Heart right ventricle (tissue), 16 donors: ENCODE measurements around the gene GNA12. TPM values are rescaled to one million over a fixed set of nuclear protein-coding genes. Genes with fewer than 3 reads are reported as not detected.

Source experiments
- ATAC-seq, 8 donors: fragments of 200-7000 bp; cut with Tn5 transposase; one replicate each; pipeline ENCODE4 v1.9.1; 2020; ENCODE audit warnings: mild to moderate bottlenecking in 8 of 8, moderate library complexity in 8 of 8, moderate number of reproducible peaks in 1 of 8
- DNase-seq, 2 donors: peaks; one replicate each; pipeline ENCODE4 v3.0.0-alpha.2; 2020
- H3K27ac ChIP-seq, 10 donors: fragments of 200-600 bp; sonication (generic) in 2 of 10; one replicate each; pipeline versions ENCODE4 v1.5.0 to v1.8.0; 2020 to 2022; ENCODE audit warnings: mild to moderate bottlenecking in 3 of 10
- H3K27me3 ChIP-seq, 7 donors: fragments of 200-600 bp; one replicate each; pipeline ENCODE4 v1.8.0; 2021 to 2022; ENCODE audit warnings: mild to moderate bottlenecking in 2 of 7
- H3K36me3 ChIP-seq, 9 donors: fragments of 200-600 bp; sonication (generic) in 1 of 9; one replicate each; pipeline versions ENCODE4 v1.5.0 to v1.8.0; 2020 to 2022; ENCODE audit warnings: mild to moderate bottlenecking in 2 of 9
- H3K4me1 ChIP-seq, 9 donors: fragments of 200-600 bp; sonication (generic) in 1 of 9; one replicate each; pipeline versions ENCODE4 v1.5.0 to v1.8.0; 2020 to 2022; ENCODE audit warnings: mild to moderate bottlenecking in 4 of 9
- H3K4me3 ChIP-seq, 10 donors: fragments of 200-600 bp; sonication (generic) in 2 of 10; one replicate each; pipeline versions ENCODE4 v1.5.0 to v1.8.0; 2020 to 2022; ENCODE audit warnings: mild to moderate bottlenecking in 7 of 10, moderate library complexity in 2 of 10
- H3K9me3 ChIP-seq, 11 donors: fragments of 200-600 bp in 10 of 11; sonication (generic) in 2 of 11; one replicate each; pipeline versions ENCODE4 v1.5.0 to v1.8.0; 2013 to 2022; ENCODE audit warnings: mild to moderate bottlenecking in 2 of 11, control low read depth in 1 of 11, moderate library complexity in 1 of 11
- WGBS, 2 donors: extraction: QIAGEN DNeasy Blood & Tissue Kit; methylation state at CpG; one replicate each; pipeline ENCODE4 v1.1.7; 2013; ENCODE audit warnings: inconsistent platforms in 1 of 2; 5-methylcytosine and 5-hydroxymethylcytosine counted together
- intact Hi-C, 10 donors: fragments of 100-400 bp; cut with DNase I; formaldehyde crosslinking; loops; one replicate each; pipeline versions ENCODE4 v1.11.1 to v1.14.2; 2022
- polyA plus RNA-seq, 2 donors: library from polyadenylated mRNA; stranded (reverse); fragments of 200-250 nt; gene quantifications; one replicate each; pipeline ENCODE4 v1.2.3, GENCODE V29; 2013
- total RNA-seq, 10 donors: library from RNA; stranded (reverse); fragmentation: NEBNext Ultra II Directional in 3 of 10; extraction: Animal tissue kit (Norgen Biotek cat#: 25700) in 3 of 10; gene quantifications; one replicate each; pipeline versions ENCODE4 v1.2.1 to v1.2.4, GENCODE V29; 2021 to 2023
- TF ChIP-seq, protein P1 (sequence below), 9 donors: fragments of 200-600 bp; sonication (generic) in 2 of 9; IDR thresholded peaks; one replicate each; pipeline versions ENCODE4 v1.5.0 to v1.8.0; 2021 to 2022; ENCODE audit warnings: antibody characterized with exemption in 9 of 9, mild to moderate bottlenecking in 5 of 9, moderate library complexity in 1 of 9
- donor health status: Arrhythmogenic right ventricular cardiomyopathy.
- donor health status: ischemic (EF 13 %, LVEDD 7.1; RV severe dilation, severe dysfunction).
- donor health status: healthy with polysubstance abuse.
- donor health status: DM: no; HTN: yes; CAD: no.
- donor health status: DM: no; HTN: no; CAD: no.
- donor health status: ischemic (EF 25% LVEDD 6.9; RV normal size, moderate dysfunction).
- donor health status: ischemic (EF 25% LVEDD 5.7; RV mildly dilated, moderate dysfunction).
- donor health status: healthy.
- donor health status: DM: yes; HTN: yes; CAD: no.
- donor health status: Ischemic cardiomyopathy.
- donor health status: ischemic (EF 35%, LVEDD 5.7; RV mildly dilated, moderate dysfunction).
- donor health status: nonischemic (EF 11% LVEDD 7.7; RV severe dilation, severe dysfunction).
- donor health status: DM: yes; HTN: yes; CAD: no.
- donor health status: PGD.
- donor health status: ischemic (EF 29% LVEDD 5.4; RV normal size, mild dysfunction).
- donor health status: nonischemic (EF 23%, LVEDD 6.1; RV moderate dilation, normal function).

The GNA12 gene
- total and polyA plus RNA-seq, 12 donors: 6.4 to 46.4 (median 33.9) TPM

DNA sequence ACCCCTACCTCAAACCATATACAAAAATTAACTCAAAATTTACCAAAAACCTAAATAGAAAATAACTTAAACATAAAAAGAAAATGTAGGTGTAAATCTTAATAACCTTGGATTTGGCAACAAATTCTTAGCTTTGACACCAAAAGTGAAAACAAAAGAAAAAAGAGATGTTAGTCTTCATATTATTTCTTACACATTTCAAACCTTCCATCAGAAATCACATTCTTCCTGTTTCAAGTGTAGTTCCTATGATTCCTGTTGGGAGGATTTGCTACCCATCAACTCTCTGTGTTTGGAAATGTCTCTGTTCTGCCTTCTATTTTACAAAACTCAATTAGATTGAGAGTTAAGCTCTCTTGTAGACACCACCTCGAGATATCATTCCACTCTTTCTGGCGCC, 62.0 kb downstream of the GNA12 start:
- intact Hi-C loops: no loop called here
- H3K9me3 ChIP-seq: no peaks in the 10 kb centered on the region
- TF ChIP-seq, protein P1, sequence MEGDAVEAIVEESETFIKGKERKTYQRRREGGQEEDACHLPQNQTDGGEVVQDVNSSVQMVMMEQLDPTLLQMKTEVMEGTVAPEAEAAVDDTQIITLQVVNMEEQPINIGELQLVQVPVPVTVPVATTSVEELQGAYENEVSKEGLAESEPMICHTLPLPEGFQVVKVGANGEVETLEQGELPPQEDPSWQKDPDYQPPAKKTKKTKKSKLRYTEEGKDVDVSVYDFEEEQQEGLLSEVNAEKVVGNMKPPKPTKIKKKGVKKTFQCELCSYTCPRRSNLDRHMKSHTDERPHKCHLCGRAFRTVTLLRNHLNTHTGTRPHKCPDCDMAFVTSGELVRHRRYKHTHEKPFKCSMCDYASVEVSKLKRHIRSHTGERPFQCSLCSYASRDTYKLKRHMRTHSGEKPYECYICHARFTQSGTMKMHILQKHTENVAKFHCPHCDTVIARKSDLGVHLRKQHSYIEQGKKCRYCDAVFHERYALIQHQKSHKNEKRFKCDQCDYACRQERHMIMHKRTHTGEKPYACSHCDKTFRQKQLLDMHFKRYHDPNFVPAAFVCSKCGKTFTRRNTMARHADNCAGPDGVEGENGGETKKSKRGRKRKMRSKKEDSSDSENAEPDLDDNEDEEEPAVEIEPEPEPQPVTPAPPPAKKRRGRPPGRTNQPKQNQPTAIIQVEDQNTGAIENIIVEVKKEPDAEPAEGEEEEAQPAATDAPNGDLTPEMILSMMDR (IDR thresholded peaks at IDR 0.05): no peak
- WGBS, 2 donors: 93 to 95% methylated on average over 2 of the region's 2 CpGs
- no peak overlapping the region for H3K4me3 ChIP-seq
- peaks cover 0 to 15% (median 0%) of the 10 kb centered on the region in 9 donors for H3K36me3 ChIP-seq
- peak overlapping the region in 1 of 10 donors; percentile 59 for H3K27ac ChIP-seq
- ATAC-seq: no peak
- H3K27me3 ChIP-seq: no peaks in the 10 kb centered on the region
- peaks cover 0 to 40% (median 25%) of the 10 kb centered on the region in 9 donors for H3K4me1 ChIP-seq
- DNase-seq: no peak

DNA sequence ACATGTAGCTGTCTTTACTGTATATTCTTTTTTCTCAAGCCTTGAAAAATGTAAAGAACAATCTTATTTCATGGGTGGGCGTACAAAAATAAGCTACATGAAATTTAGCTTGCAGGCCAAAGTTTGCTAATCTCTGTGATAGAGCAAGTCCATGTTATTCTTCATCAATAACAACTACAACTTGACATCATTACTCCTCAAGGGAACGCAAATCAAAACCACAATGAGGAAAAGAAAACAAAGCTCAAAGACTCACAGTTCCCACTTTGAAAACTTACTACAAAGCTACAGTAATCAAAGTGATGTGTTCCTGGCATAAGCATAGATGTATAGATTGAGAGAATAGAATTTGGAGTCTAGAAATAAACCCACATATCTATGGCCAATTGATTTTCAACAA, 62.5 kb downstream of the GNA12 start:
- TF ChIP-seq, protein P1 (IDR thresholded peaks at IDR 0.05): no peak
- H3K4me1 ChIP-seq: peaks cover 0 to 40% (median 25%) of the 10 kb centered on the region in 9 donors

DNA sequence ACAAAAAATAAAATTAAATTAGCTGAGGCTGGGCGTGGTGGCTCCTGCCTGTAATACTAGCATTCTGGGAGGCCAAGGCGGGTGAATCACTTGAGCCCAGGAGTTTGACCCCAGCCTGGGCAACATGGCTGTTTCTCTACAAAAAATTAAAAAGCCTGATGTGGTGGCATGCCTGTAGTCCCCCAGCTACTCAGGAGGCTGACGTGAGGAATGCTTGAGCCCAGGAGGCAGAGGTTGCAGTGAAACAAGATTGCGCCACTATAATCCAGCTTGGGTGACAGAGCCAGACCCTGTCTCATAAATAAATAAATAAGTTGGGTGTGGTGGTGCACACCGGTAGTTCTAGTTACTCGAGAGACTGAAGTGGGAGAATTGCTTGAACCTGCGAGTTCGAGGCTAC, 65.1 kb downstream of the GNA12 start:
- TF ChIP-seq, protein P1 (IDR thresholded peaks at IDR 0.05): no peak
- Histone ChIP-seq H3K9me3 (no peaks in the 10 kb centered on the region), H3K4me3 (no peak overlapping the region), H3K36me3 (peaks cover 0 to 11% (median 0%) of the 10 kb centered on the region in 9 donors), H3K27ac (no peak overlapping the region), H3K4me1 (peaks cover 0 to 32% (median 9%) of the 10 kb centered on the region in 9 donors), H3K27me3 (no peaks in the 10 kb centered on the region)
- 82 to 95% methylated on average over 7 to 8 of the region's 8 CpGs for WGBS, 2 donors
- no peak for DNase-seq
- ATAC-seq: no peak
- intact Hi-C loops: no loop called here

More for the DNA sequence above, 62.5 kb downstream of the GNA12 start:
- DNase-seq (no peak), ATAC-seq (no peak)
- no peak overlapping the region for H3K4me3 ChIP-seq
- peaks cover 0 to 16% (median 0%) of the 10 kb centered on the region in 9 donors for H3K36me3 ChIP-seq
- H3K27ac ChIP-seq: peak overlapping the region in 1 of 10 donors; percentile 59
- H3K27me3 ChIP-seq: no peaks in the 10 kb centered on the region
- 87 to 88% methylated on average over 2 of the region's 2 CpGs for WGBS, 2 donors
- no peaks in the 10 kb centered on the region for H3K9me3 ChIP-seq
- intact Hi-C loops: no loop called here

DNA sequence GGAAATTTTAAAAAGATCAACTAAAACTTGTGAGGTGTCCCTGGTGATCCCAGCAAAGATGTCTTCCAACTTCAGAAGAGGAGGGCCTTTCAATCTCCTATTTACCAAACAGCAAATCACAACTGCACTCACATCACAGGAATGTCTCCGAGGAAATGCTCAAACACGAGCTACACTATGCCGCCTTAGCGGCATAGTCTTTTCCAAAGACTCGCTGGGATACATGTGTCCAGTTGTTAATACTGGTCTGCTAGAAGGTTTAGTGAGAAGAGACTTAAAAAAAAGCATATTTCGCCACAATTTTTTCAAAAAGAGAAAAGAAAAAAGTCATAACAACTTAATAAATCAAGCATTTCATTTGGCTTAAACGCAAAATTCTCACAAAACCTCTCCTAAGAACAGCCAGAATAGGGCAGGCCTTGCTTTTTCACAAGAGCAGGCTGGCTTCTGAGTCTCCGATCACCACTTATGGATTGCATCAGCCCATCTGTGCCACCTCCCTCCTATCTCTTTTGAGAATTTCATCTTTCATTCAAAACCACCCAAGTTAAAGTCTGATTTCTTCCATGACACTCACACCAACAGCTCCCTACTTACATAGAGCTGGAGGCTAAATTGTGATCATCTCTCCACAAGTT, 66.1 kb downstream of the GNA12 start:
- no peak for ATAC-seq
- Histone ChIP-seq H3K27me3 (no peaks in the 10 kb centered on the region), H3K4me3 (no peak overlapping the region), H3K4me1 (peaks cover 0 to 41% (median 5%) of the 10 kb centered on the region in 9 donors), H3K36me3 (peaks cover 0 to 11% (median 0%) of the 10 kb centered on the region in 9 donors), H3K9me3 (no peaks in the 10 kb centered on the region), H3K27ac (no peak overlapping the region)
- TF ChIP-seq, protein P1 (IDR thresholded peaks at IDR 0.05): no peak
- intact Hi-C loops: no loop called here
- no peak for DNase-seq
- 97% methylated on average over 8 of the region's 8 CpGs for WGBS, 2 donors
